ENCODE data around the gene RGS2.

Gene RGS2, protein sequence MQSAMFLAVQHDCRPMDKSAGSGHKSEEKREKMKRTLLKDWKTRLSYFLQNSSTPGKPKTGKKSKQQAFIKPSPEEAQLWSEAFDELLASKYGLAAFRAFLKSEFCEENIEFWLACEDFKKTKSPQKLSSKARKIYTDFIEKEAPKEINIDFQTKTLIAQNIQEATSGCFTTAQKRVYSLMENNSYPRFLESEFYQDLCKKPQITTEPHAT

DNA sequence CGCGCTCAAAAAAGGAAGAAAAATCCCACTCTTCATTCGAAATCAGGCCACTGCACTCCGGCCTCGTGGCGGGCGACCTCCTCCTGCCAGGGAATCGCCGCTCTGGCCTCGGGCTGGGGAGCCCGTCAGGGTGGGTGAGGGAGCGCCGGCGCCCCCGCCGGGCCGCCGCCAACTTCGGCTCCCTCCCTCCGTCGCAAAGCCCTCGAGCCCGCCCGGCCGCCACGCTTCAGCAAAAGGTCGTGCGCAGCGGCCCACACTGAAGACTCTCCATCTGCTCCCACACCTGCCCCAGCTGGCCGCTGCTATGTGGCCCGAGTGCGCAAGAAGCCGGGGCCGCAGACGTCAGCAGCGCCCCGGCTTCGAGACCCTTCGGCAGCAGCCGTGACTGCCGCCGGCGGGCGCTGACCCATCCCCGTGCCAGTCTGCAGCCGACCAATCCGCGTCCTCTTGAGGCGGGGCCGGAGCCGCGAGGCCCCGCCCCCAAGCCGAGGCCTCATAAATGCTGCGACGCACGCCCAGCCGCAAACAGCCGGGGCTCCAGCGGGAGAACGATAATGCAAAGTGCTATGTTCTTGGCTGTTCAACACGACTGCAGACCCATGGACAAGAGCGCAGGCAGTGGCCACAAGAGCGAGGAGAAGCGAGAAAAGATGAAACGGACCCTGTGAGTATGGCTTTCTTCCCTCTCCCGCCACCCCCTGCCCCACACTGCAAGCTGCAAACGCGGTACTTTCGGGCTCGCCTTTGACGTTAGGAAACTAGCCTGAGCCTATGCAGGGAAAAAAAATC lies at the start of gene RGS2:
RGS2 (plus strand) TSS at position 522 of the 789 bp plus-strand sequence; CDS start at position 555, 33 bp downstream.
- peak; percentile 78 for DNase-seq

DNA sequence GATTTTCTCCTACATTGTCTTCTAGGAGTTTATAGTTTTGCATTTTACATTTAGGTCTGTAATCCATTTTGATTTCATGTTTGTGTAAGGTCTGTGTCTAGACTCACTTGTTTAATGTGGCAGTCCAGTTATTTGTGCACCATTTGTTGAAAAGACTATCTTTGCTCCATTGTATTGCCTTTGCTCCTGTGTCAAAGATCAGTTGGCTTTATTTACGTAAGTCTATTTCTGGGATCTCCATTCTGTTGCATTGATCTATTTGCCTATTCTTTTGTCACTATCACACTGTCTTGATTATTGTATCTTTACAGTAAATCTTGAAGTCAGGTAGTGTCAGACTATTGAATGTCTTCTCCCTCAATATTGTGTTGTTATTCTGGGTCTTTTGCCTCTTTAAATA lies 49.7 kb upstream of the RGS2 start:
- no peak for DNase-seq

DNA sequence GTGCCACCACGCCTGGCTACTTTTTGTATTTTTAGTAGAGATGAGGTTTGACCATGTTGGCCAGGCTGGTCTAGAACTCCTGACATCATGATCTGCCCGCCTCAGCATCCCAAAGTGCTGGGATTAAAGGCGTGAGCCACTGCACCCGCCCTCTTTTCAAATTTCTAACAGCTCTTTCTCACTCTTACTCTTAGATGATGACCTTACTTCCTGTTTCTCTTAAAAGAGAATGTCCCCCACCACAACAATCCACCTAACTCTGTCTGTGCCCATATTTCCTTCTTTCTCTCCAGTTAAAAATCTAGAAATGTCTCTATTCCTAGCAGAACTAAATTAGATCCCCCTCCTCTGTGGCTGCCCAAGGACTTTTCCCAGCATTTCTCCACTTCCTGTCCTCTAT lies 46.6 kb upstream of the RGS2 start:
- DNase-seq, result no peak

DNA sequence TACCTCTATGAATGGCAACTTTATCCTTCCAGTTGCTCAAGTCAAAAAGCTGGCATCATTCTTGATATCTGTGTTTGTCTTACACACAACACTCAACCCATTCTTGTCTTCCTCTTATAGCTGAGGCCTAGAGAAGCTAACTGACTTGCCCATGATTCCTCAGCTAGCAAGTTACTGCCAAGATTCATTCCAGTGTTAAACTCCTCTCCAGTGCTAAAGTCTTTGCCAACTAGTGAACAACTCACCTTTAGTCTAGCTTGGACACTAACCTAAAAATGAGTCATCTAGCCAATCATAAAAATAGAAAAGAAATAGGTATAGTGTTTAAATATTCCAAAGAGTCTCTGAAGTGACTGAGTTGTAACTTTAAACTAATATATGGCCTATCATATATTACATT lies 45.6 kb upstream of the RGS2 start:
- DNase-seq, result no peak

DNA sequence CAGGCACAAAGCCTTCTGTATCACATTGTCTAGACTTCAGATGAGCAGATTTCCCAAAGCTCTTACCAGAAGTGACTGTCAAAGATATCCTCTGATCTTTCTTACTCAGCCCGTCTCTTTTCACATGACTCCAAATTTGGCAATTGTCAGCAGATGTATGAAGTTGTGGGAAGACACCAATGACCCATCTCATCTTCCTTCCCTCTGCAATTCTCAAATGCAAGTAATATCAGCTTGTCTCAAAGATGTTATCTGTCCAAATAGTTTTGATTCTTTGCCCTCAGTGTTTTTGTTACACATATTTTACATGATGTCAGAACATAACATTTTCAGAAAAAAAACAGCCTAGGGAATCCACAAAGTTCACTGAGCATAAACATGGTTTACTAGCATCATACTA lies 45.1 kb upstream of the RGS2 start:
- peak; percentile 61 for DNase-seq

DNA sequence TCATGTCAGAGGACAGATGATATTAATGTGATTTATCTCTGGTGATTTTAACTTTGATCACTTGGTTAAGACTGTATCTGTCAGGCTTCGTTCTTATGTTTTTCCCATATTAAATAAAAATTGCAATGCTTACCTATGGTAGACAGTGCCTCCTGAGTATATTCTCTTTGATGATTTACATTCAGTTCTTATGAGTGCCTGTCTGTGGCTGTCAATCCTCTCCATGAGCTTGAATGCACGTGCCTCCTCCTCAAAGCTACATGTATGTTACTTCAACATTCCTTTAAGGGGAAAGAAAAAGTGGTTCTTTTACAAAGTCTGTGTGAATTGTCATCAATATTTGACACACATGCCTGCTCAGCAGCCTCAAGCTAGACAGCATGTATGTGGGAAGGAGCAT lies 44.2 kb upstream of the RGS2 start:
- no peak for DNase-seq

DNA sequence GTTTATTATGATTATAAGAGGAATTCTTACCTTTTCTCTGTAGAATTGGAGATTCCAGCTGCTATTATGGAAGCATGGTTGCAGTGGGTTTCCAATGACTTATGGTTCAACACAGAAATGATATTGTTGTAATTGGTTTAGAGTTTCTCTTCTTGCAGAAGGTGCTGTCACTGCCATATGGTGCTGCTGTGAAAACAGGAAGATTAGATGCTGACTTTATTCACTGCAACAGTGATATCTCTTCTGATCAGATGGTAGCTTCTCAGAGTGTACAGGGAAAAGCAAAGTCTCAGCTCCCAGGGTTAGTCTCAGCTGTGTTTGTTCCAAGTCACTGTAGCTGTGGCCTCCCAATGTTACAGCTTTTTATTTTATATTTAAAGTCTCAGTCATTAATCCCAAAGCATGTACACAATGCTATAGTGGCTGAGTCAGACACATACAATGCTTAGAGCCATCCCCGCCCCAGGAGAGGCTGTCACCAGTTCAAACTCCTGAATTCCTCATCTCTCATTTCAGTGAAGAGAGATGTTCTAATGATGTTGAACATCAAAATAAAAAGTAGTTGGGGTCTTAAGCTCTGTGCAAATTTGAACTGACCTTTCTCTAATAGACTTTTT lies 42.7 kb upstream of the RGS2 start:
- DNase-seq, result peak; percentile 50

DNA sequence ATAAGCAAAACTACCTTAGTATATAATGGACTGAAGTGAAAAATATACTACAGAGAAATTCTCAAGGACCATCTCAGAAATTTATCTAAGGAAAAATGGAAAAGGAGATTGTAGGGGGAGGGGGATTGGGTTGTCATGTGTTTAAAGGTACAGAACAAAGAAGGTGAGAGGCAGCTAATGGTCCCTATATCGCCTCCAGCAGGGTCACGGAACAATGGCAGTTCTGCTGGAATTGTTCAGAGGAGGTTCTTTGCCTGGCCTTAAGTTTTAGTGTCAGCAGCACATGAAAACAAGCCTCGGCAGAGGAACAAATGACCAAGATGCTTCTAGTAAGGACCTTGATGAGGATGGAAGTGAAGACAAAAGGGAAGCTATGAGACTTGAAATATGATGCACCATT lies 42.0 kb upstream of the RGS2 start:
- DNase-seq, result no peak

DNA sequence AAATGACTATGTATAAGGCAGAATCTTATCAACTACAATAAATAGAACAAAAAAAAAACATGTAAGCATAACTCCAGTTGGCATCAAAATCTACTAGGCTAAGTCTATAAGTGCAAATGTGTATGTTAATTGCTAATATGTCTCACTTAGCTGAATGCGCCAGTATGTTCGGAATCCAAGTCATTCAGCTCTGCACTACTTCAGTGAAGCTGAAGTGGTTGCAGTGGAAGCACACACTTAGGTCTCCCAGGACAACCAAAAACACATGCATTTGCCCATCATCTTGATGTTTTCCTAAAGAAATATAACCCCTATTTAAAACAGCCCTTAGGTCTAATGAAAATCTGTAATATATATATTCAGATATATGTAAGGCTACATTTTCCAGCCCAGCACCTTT lies 41.0 kb upstream of the RGS2 start:
- DNase-seq, result no peak

DNA sequence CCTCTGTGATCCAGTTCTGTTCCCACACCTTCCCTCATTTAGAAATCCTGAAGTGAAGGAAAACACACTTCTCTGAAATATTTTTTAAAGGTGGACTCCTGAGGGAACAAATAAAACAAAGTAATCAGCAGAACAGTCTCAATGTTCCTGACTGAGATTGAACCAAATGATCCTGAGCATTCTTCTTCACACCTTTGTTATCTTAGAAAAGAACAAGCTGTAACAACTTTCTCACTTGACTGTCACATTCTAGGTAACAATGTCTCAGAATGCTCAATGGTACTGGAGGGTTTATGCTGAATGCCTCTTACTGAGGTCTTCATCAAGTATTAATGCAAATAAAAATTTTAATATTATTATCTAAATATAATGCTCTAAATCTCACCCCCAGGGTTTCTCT lies 40.4 kb upstream of the RGS2 start:
- no peak for DNase-seq

DNA sequence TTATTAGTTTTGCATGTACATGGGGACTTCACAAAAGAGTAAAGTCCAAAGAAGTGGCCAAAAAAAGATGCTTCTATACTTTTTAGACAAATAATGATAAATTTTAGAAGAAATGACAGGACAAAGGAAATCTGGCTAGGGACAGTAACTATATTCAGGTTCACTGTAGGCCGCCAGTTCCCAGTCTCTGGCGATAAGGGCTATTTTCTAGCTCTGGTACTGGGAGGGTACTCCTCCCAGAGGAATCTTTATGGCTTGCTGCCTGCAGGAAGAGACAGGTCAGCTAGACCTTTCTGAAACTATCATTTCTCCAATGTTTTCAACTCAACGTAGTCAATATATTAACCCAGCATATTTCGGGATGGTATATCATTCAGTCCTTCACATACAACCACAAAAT lies 37.5 kb upstream of the RGS2 start:
- DNase-seq, result no peak

DNA sequence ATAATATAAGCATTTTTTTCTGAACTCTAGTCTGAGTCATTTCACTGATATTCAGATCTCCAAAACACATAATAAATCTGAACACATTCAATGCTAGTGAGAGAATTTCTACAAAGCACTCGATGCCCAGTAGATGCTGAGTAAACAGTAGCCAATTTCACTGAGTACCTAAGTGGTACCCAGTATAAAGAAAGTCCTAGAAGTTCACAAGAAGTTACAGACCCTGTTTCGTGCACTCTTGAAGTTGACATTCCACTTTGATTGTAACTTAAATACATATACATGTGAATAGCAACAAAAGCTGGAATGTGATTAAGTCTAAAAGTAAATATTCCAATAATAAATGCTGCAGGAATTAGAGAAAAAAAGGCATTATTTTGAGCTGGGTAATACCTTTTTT lies 33.2 kb upstream of the RGS2 start:
- DNase-seq, result no peak

DNA sequence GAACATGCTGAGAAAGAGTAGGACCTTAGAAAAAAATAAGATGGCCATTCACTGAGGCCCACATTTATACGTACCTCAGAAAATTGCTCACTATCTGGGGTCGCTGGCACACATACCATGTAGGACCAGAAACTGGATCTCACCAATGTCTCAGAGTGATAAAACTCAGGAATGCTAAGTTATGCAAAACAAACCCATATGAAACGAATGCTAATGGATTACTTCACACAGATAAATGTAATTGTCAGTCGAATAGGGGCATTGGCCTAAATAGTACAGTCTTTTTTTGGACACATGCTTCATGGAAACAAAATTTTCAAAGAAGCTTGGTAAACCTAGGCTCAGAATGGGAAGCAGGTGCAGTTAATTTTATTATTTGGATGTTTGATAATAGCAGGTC lies 32.6 kb upstream of the RGS2 start:
- no peak for DNase-seq

DNA sequence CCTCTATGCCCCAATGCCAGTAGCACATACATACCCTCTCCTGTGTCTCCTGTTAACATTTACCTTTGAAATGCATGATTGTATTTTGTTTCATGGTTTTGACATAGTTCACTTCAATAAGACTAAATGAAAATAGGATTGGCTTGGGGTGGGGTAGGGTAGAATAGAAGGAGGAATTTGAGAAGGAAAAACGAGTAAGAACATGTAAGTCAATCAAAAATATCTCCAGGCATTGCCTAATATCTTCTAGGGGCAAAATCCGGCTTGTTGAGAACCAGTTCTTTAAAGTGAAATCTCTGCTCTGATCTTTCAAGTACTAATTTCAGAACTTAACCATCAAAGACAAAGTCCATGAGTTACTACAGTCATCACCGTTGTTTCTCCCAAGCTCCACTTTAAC lies 31.8 kb upstream of the RGS2 start:
- DNase-seq, result no peak

DNA sequence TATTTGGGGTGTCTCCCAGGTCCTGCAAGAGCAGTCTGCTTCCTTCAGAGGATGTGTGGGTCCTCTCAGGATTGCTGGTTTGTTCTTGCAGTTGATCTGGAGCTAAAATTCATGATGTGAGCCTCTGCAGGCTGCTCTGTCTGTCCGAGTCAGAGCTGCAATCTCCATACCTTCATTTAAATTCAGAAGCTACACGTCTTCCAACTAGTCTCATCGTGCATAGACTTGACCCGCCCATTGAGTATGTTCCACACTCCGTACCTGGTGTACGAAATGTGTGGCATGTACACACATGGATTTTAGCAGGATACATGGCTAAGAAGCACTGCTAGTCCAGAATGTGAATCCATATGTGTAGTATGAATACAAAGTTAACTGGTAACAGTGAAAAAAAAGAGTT lies 25.0 kb upstream of the RGS2 start:
- DNase-seq, result no peak

DNA sequence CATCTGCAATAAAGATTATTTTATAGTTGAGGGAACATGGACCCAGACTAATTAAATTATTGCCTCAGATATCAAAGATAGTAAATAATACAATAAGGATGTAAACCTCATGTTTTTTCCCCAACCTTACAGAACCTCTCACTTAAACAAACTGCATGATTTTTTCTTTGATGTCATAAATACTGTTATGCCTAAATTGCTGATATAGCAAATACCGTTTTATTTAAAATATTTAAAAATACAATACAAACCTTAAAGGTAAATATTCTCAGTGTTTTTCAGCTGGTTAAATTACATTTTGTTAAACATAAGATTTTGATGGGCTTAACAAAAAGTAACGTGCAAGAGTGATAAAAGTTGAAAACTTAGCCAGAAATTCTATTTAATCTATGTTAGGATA lies 24.4 kb upstream of the RGS2 start:
- no peak for DNase-seq

DNA sequence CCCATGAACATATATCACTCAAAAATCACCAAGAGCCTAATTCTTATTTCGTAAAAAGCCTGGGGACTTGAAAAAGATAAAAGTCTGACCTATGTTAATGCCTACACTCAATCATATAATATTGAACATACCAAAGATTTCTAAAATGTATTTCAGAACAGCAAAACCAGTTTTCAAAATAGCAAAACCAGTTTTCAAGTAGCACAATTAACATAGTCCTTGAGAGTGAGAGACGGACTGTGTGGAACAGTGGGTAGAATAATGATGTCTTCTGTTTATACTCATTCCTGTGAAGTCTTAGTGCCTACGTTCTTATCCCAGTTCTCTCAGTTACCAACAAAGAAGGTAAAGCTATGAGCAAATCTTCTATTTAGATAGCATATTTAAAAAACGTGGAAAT lies 22.3 kb upstream of the RGS2 start:
- DNase-seq, result no peak

DNA sequence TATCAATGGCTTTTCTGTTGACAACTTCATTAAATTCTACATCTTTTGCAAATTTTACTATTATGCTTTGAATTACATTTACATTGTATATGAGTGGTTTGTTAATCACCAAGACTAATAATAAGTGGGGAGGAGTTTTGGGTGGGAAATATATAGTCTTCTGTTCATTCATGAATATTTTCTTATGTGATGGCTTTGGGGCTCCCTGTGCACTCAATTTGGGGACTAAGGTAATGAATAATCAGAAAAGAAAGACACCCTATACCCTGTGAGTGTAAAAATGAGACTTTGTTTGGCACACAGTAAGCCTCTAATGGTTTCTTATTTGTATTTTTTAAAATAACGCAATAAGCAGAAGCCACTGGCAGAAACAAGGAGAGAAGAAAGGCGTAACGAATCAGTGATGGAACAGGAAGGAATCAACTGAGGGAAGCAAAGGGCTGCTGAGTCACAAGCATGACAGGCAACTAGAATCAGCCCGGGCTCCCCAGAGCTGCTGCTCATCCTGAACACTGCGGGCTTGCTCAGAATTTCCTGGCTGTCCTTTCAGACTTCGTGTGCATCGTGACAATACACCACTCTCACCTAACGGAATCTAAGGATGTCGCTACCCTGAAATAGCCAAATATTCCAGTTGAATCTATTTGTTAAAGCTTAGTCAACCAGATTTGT lies 20.8 kb upstream of the RGS2 start:
- peak; percentile 91 for DNase-seq

DNA sequence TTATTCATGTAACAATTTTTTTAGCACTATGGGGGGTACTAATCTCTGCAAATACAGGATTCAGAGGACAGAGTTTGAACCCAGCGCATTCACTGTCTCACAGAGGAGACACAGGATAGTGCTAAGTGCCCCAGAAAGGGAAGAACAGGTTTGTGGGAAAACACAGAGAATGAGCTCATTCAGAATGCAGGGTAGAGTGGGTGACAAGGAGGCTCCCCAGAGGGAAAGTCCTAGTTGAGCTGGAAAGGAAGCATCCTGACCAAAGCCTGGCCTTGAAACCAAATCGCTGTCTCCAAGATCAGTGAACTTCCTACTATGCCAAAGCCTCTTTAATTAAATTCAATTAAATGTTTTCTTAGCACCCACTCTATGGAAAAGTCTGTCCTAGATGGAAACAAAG lies 19.0 kb upstream of the RGS2 start:
- no peak for DNase-seq

DNA sequence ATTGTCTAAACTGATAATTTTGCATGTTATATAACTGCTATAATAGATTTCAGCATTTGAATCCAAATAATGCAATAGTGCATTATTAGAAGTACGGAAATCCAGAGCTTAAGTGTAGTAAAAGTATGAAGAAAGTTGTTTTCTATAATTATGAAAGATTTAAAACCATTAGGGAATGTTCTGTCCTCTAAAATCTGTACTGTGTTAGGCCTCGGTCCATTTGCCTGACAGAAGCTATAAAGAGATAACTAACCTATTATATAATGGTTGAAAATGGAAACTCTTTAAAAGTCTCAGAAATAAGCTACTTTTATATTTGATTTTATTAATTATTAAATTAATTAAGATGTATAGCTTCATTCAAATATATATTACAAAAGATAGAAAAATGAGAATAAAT lies 16.2 kb upstream of the RGS2 start:
- no peak for DNase-seq

DNA sequence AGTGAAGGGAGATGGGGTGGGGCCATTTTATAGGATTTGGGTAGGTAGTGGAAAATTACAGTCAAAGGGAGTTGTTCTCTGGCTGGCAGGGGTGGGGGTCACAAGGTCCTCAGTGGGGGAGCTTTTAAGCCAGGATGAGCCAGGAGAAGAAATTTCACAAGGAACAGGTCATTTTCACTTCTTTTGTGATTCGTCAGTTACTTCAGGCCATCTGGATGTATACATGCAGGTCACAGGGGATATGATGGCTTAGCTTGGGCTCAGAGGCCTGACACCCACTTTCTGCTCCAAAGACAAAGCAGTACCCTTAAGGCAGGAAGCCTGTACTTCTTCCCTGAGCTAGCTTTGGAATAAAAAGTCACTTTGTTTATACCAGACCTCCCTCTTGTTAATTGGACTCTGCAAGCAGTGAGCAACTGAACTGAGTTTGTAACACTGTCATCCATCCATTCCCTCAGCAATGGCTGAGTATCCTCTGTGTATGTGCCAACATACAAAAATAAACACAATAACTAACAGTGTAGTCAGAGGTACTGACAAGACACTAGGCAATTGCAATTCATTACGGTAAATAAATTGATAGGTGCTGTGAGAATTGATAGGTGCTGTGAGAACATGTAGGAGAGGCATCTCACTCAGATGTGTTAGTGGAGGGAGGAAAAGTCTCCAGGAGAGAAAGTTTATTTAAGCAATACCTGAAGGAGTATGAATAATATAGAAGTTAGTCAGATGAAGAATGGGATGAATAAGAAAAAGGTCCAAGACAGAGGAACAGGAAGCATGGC lies 14.7 kb upstream of the RGS2 start:
- no peak for DNase-seq

DNA sequence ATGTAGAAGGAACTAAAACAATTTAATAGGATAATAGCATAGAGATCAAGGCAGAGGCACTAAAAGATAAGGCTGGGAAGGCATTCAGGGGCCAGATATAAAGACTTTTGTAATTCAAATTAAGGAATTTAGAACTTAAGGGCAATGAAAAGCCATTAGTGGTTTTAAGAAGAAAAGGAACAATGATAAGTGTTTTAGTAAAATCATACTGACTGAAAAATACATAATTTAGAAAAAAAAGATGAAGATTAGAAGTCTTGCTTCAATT lies 14.1 kb upstream of the RGS2 start:
- DNase-seq, result no peak

DNA sequence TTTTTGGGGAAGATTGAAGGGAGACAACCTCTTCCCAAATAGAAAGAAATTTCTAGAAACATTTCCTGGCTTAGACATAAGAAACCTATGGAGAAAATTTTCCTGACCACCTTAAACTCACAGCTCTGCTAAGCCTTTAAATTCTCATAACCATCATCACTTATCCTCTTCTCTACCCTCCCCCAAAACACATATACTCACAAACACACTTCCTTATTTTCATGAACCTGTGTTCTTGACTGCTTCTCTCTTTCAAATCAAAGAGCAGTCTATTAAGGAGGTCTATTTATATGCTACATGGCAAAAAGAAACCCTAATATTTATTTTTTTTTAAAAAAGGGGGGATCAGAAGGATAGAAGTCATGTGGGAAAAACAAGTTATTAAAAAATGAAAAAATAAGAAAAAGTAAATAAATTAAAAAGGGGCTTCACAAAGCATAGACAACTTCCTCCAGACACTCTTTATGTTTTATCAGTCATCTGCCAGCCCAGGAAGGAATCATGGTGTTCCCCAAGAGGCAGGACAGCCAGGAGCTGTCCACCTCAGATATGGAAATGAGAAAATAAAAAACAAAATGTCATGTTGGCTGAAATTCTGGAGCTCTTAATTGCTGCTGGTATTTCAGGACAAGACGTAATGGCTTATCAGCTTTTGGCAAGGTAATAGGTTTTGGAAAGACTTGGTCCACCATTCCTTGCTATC lies 12.8 kb upstream of the RGS2 start:
- no peak for DNase-seq

Measured in amniotic stem cell (primary cell).